Peyer's patch (tissue), 4 donors: Measurements from ENCODE around the gene POLL.

Experiments used
- POLR2A ChIP-seq, 2 donors: fragments of 450-650 bp; IDR thresholded peaks; one replicate each; pipeline ENCODE4 v1.5.1; 2017; ENCODE audit warnings: antibody characterized with exemption in 2 of 2, mild to moderate bottlenecking in 2 of 2, moderate library complexity in 2 of 2
- TF ChIP-seq, protein P1 (sequence below), 6 experiments: fragments of 450-650 bp in 4 of 6; fragments of 200-600 bp in 2 of 6; sonication (generic) in 1 of 6; IDR thresholded peaks; one replicate each; pipeline ENCODE4 v1.5.1; 2017 to 2019; ENCODE audit warnings: antibody characterized with exemption in 6 of 6, mild to moderate bottlenecking in 3 of 6, moderate library complexity in 1 of 6

DNA sequence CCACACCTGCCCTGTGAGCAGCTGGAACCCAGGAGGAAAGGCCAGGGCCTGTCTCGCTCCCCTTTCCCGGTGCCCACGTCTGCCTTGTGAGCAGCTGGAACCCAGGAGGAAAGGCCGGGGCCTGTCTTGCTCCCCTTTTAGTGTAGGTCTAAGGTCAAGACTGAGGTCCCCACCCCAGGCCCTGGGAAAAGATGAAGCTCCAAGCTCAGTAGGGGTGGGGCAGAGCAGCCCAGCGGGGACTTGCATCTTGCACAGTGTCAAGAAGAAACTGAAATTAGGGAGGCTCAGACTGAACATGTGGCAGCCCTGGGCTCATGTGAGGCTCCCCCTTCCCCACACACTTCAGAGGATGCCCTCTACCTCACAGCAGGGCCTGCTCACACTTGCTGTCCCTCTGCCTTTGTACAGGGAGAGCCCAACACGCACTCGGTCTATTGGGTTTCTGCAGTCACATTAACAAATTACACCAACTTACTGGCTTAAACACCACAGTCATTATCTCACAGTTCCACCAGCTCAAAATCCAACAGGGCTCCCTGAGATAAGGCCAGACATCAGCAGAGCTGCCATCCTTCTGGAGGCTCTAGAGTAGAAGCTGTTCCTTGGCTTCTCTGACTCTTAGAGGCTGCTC is 12.4 kb downstream of the POLL start:
- TF ChIP-seq, protein P1, sequence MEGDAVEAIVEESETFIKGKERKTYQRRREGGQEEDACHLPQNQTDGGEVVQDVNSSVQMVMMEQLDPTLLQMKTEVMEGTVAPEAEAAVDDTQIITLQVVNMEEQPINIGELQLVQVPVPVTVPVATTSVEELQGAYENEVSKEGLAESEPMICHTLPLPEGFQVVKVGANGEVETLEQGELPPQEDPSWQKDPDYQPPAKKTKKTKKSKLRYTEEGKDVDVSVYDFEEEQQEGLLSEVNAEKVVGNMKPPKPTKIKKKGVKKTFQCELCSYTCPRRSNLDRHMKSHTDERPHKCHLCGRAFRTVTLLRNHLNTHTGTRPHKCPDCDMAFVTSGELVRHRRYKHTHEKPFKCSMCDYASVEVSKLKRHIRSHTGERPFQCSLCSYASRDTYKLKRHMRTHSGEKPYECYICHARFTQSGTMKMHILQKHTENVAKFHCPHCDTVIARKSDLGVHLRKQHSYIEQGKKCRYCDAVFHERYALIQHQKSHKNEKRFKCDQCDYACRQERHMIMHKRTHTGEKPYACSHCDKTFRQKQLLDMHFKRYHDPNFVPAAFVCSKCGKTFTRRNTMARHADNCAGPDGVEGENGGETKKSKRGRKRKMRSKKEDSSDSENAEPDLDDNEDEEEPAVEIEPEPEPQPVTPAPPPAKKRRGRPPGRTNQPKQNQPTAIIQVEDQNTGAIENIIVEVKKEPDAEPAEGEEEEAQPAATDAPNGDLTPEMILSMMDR (IDR thresholded peaks at IDR 0.05): no peak
- TF ChIP-seq POLR2A (IDR thresholded peaks at IDR 0.05): no peak
